ENCODE measurements around the gene MVB12B. TPM values are rescaled to one million over a fixed set of nuclear protein-coding genes. Genes with fewer than 3 reads are reported as not detected.
A peak's percentile ranks its signal among the peaks of the same experiment; 100 is the strongest.

The MVB12B gene
- total RNA-seq, 2 donors from 2014 or later = 5.9 to 8.7 TPM

- Histone ChIP-seq H3K27me3 (no peaks in the 10 kb centered on the region), H3K36me3 (peaks cover 9% of the 10 kb centered on the region), H3K4me3 (no peak overlapping the region), H3K27ac (no peak overlapping the region), H3K9me3 (no peaks in the 10 kb centered on the region), H3K4me1 (no peaks in the 10 kb centered on the region)
- TF ChIP-seq CTCF (IDR thresholded peaks at IDR 0.05) = no peak
- peak; percentile 26 for DNase-seq (ENCODE audit: low spot score)
Measured at GRCh38 chr9:126383406-126384046, 56.9 kb downstream of the MVB12B start.

GRCh38 chr9:126384926-126385325 lies 58.3 kb downstream of the MVB12B start:
- peaks cover 9% of the 10 kb centered on the region for H3K36me3 ChIP-seq
- H3K4me3 ChIP-seq = no peak overlapping the region
- no peaks in the 10 kb centered on the region for H3K4me1 ChIP-seq
- H3K27ac ChIP-seq = no peak overlapping the region
- no peaks in the 10 kb centered on the region for H3K27me3 ChIP-seq
- DNase-seq (ENCODE audit: low spot score) = no peak
- TF ChIP-seq CTCF (IDR thresholded peaks at IDR 0.05) = no peak
- H3K9me3 ChIP-seq = no peaks in the 10 kb centered on the region

- H3K27ac ChIP-seq = no peak overlapping the region
- no peaks in the 10 kb centered on the region for H3K27me3 ChIP-seq
- H3K4me1 ChIP-seq = no peaks in the 10 kb centered on the region
- H3K9me3 ChIP-seq = no peaks in the 10 kb centered on the region
- peak in 1 of 2 donors; percentile 37 for TF ChIP-seq CTCF (IDR thresholded peaks at IDR 0.05)
- DNase-seq (ENCODE audit: low spot score) = peak; percentile 55
- peaks cover 9% of the 10 kb centered on the region for H3K36me3 ChIP-seq
- H3K4me3 ChIP-seq = no peak overlapping the region
Measured at GRCh38 chr9:126386088-126386487, 59.5 kb downstream of the MVB12B start.

- H3K27me3 ChIP-seq = no peaks in the 10 kb centered on the region
- H3K4me3 ChIP-seq = no peak overlapping the region
- peak; percentile 28 for DNase-seq (ENCODE audit: low spot score)
- H3K36me3 ChIP-seq = peaks cover 9% of the 10 kb centered on the region
- H3K27ac ChIP-seq = no peak overlapping the region
- no peak for TF ChIP-seq CTCF (IDR thresholded peaks at IDR 0.05)
- no peaks in the 10 kb centered on the region for H3K4me1 ChIP-seq
- H3K9me3 ChIP-seq = no peaks in the 10 kb centered on the region
Measured at GRCh38 chr9:126386776-126387175, 60.1 kb downstream of the MVB12B start.

GRCh38 chr9:126388964-126389708 lies 62.5 kb downstream of the MVB12B start:
- H3K27me3 ChIP-seq = no peaks in the 10 kb centered on the region
- peaks cover 0 to 16% of the 10 kb centered on the region in 2 donors for H3K4me1 ChIP-seq
- DNase-seq (ENCODE audit: low spot score) = no peak
- H3K27ac ChIP-seq = no peak overlapping the region
- no peaks in the 10 kb centered on the region for H3K9me3 ChIP-seq
- TF ChIP-seq CTCF (IDR thresholded peaks at IDR 0.05) = no peak
- H3K36me3 ChIP-seq = peaks cover 9% of the 10 kb centered on the region
- no peak overlapping the region for H3K4me3 ChIP-seq
